HCT116 (cell line): Measurements from ENCODE around the gene HOXD3.

ENCODE experiments used
- POLR2A ChIP-seq: IDR thresholded peaks from 2 replicates; pipeline ENCODE4 v1.7.0; 2011; ENCODE audit warnings: borderline replicate concordance; ENCODE audit not compliant: insufficient read depth, insufficient read length; ENCODE audit errors: extremely low read depth
- SP1 ChIP-seq: IDR thresholded peaks from 2 replicates; pipeline ENCODE4 v1.6.1; 2012; ENCODE audit warnings: low read depth
- TF ChIP-seq, protein P1 (sequence below), 3 experiments: fragments of 200-600 bp in 1 of 3; sonication (generic) in 1 of 3; IDR thresholded peaks in 2 of 3; conservative IDR thresholded peaks in 1 of 3; 2 replicates each; pipeline ENCODE4 v1.5.1; 2012 to 2017; ENCODE audit warnings: low read depth in 2 of 3, low read length in 2 of 3, antibody characterized with exemption in 1 of 3, borderline replicate concordance in 1 of 3, control low read depth in 1 of 3, mild to moderate bottlenecking in 1 of 3, mixed read lengths in 1 of 3, mixed run types in 1 of 3, moderate library complexity in 1 of 3; ENCODE audit not compliant: insufficient read depth in 1 of 3

DNA sequence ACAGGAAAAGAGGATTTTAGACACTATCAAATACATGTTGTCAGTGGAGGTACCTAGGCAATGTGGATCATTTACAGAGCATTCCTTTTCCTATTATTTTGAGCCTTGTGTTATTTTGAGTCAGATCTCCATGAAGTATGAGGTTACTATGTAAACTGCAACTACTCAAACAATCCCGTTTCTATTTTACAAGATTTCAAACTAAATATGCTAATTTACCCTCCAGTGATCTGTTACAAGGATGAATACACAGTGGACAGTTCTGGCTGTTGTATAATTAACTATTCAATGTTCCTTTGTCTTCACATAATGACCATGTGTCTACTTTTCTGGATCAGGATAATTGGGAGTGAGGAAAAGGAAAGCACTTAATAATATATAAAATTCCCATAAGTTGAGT is 35.9 kb downstream of the HOXD3 start:
- TF ChIP-seq, protein P1, sequence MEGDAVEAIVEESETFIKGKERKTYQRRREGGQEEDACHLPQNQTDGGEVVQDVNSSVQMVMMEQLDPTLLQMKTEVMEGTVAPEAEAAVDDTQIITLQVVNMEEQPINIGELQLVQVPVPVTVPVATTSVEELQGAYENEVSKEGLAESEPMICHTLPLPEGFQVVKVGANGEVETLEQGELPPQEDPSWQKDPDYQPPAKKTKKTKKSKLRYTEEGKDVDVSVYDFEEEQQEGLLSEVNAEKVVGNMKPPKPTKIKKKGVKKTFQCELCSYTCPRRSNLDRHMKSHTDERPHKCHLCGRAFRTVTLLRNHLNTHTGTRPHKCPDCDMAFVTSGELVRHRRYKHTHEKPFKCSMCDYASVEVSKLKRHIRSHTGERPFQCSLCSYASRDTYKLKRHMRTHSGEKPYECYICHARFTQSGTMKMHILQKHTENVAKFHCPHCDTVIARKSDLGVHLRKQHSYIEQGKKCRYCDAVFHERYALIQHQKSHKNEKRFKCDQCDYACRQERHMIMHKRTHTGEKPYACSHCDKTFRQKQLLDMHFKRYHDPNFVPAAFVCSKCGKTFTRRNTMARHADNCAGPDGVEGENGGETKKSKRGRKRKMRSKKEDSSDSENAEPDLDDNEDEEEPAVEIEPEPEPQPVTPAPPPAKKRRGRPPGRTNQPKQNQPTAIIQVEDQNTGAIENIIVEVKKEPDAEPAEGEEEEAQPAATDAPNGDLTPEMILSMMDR (IDR thresholded peaks at IDR 0.05 in 2 of 3, conservative IDR thresholded peaks at IDR 0.05 in 1 of 3; ENCODE audit: borderline replicate concordance in 1 of 3, insufficient read depth in 1 of 3, low read depth in 2 of 3, low read length in 2 of 3): no peak
- TF ChIP-seq SP1 (no peak), POLR2A (no peak)
